ENCODE data around the gene TMEM250. TPM values are rescaled to one million over a fixed set of nuclear protein-coding genes. Genes with fewer than 3 reads are reported as not detected.
"Not testable (repeated sequence)": the region's sequence is repeated elsewhere in the genome, so short reads cannot be mapped to it uniquely, and the experiment has no call there.

The TMEM250 gene, protein sequence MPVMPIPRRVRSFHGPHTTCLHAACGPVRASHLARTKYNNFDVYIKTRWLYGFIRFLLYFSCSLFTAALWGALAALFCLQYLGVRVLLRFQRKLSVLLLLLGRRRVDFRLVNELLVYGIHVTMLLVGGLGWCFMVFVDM
- 59.7 and 73.7 TPM in 2 replicates for total RNA-seq

DNA sequence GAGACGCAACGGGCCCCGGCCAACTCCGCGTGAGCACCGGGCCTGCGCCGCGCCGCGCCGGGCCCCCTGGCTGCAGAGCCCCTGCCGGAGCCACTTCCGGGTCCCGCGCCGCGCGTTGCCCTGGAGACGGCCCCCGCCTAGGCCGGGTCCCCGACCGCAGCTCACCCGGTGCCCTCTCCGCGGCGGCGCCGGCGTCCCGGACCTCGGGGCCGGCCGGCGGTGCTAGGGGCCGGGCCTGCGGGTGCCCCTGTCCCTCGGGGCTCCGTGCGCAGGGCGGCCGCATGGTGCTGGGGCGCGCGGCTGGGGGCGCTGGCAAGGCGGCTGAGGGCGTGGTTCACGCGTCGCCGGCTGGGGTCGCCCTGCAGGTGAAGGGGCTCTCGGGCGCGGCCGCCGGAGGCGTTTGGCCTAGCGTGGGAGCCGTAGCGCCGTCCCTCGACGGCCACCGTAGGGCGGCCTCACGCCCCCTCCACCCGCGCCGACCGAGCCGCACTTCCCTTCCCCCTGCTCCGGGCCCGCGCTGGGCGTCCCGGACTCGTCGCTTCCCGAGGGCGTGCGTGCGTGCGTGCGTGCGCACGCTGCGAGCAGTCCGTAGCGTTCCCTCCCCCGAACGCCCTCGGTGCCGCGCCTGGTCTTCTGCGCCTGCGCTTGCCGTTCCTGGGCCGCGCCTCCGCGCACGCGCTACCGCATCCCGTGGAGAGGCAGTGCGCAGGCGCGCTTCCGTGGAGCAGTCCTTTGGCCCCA, at the start of gene TMEM250:
TSS of gene TMEM250 (minus strand) at position 556 of the 741 bp plus-strand sequence. CDS start 1,975 bp downstream, outside the sequence.
- peak; percentile 98 for DNase-seq

DNA sequence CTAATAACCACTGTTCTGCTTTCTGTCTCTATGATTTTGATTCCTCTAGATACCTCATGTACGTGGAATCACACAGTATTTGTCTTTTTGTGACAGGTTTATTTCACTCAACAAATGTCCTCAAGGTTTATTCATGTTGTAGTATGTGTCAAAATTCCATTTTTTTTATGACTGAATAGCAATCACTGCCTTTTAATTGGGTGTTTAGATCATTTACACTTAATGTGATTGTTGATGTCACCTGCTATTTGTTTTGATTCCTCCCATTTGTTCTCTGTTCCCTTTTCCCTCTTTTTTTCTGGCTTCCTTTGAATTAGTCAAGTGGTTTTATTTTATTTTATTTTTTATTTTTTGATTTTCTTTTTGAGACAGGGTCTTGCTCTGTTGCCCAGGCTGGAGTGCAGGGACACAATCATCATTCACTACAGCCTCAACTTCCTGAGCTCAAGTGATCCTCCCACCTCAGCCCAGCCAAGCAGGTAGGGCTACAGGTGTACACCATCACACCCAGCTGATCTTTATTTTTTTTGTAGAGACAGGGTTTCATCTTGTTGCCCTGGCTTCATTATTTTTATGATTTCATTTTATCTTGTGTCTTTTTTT, 44.7 kb upstream of the TMEM250 start:
- no peak for DNase-seq

DNA sequence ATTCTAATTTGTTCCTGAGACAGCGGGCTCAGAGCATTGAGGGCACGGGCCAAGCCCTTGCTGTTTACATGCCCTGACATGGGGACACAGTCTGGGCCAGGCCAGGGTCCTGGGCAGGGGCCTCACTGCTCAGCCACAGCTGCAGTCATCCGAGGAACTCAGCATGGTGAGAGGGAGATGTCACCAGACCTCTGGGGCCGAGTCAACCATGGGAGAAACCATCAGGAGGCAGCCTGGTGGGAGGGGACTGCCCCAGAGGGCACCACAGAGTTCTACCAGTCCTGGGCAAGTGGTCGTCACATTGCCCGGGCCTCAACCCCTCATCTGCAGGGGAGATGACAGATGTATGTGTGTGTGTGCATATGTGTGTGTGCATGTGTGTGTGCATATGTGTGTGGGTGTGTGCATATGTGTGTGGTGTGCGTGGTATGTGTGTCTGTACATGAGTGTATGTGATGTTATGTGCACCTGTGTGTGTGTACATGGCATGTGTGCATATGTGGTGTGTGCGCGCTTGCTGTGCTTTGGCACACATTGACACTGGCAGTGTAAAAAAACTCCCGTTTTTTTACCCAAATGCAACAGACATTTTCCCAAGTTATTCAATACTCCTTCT, 42.4 kb upstream of the TMEM250 start:
- DNase-seq, result no peak

DNA sequence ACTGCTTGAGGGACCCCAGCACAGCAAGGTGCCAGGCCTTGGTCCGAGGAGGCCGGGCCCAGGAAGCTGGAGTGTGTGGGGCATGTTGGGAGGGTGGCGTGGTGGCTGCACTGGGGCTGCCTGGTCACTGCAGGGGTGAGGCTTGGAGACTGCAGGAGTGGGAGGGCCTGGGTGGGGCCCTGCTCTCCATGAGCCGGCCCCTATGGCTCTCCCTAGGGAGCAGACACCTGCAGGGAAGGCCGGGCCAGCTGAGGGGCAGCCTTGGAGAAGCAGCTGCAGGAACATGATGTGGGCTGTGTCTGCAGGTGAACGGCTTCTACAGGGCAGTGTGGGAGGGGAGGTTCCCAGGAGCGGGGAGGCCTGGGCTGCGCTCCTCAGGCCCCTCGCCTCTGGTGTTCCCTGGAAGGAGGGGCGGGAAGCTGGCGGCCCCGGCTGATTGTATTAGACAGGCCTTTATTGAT, 41.7 kb upstream of the TMEM250 start:
- no peak for DNase-seq

DNA sequence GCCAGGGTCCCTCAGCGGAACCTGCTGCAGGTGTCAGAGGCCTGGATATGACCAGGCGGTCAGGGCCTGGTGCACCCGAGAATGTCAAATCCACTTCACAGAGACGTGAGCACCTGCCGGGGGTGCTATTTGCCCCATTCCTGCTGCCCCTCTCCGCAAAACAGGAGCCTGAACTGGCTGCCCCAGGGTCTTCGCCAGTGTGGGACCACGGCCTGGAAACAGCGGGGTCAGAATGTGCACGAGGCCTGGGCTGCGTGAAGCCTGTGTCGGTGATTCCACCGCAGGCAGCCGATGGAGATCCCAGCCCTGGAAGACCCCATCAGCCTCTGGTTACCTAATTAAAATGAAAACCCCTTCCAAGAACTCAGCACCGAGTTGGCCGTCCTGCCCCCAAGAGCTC, 41.2 kb upstream of the TMEM250 start:
- no peak for DNase-seq

DNA sequence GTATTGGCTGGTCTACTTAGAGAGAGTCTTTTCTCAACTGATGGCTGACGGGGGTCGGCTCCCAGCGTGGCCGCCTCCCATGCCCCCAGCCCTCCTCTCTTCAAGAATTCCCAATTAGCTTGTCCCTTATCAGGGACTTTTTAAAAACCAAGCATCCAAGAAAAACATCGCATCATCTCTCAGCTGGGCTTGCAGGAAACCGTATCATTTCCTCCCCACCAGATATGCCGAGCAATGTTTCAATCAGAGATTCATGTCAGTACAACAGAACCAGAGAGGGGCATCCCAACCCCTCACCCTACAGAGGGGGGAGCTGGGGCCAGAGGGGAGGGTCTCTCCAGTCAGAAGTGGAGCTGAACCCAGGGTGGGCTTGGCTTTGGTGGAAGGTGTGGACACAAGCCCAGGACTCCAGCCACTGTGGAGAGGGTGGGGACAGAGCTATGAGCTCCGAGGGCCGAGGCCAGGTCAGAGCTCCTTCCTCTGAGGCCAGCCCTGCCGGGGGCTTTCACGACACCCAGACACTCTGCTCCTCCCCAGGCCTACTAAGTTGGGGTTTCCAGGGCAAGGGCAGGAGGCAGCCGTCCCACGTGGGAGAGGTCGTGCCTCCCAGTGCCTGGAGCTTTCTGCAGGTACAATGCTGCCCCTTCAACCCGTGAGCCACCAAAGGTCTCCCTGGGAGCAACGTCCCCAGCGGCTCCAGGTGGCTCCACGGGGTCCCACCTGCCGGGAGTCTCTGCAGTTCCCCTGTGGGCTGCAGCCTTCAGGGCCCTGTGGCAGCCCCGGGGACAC, 39.0 kb upstream of the TMEM250 start:
- peak; percentile 80 for DNase-seq

DNA sequence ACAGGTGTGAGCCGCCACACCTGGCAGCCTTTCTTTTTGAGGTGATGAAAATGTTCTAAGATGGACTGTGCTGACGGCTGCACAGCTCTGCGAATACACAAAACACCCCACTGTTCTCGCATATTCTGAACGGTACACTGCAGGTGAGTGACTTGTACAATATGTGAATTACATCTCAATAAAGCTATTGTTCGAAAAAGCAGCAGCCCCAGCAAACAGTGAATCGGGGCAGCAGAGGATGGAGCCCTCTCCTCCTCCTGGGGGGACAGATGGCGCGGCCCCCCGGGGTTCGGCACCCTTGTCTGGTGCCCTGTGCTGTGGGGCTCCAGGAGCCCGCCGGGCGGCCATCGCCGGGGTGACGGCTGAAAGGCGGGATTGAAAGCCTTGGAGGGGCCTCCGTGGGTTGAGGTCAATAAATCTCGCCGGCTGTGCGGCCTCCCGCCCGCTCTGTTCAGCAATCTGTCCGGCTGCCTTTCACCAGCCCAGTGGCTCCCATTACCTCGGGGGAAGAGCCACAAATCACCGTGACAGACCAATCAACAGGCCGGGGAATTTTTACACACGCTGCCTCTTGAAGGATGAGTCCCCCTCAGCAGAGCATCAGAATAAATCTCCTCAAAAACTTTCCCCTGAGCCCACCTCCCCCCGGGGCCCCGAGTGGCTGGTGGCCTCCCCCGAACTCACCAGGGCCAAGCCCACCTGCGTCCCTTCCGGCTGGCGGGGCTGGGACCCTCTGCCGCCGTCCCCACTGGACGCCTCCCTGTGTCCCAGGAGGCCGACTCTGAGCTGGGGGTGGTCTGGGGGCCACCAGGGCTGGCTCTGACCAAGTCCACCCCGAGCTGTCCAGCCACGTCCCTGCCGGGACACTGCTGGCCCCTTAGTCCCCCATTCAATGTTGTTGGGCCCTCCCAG, 37.8 kb upstream of the TMEM250 start:
- no peak for DNase-seq

DNA sequence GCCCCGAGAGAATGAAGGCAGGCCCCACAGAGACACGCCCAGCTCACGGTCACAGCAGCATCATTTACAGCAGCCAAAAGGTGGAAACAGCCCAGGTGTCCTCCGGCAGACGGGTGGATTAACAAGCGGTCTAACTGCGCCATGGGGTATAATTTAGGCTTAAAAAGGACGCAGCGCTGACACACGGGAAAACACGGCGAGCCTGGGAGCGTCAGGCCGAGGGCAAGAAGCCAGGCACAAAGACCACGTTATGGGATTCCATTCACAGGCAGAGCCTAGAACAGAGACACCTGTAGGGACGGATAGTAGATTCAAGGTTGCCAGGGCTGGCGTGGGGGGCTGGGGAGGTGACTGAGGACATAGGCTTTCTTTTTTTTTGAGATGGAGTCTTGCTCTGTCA, 36.9 kb upstream of the TMEM250 start:
- no peak for DNase-seq

DNA sequence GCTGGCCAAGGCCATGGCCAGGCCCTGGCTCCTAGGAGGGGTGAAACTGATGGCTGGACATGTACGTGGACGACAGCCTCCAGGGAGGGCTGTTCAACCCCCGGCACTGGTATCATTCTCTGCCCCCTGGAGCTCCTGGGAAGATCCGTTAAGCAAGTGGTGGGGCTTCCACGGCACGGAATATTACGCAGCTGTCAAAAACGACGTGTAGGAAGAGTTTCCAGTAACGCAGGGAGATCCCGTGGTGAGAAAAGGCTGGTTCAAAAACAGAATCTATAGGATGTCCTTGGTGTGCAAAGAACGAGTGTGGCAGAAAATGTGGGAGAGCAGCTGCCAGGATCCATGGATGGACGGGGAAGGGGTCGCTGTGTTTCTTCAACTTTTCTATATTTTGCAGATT, 36.3 kb upstream of the TMEM250 start:
- no peak for DNase-seq

DNA sequence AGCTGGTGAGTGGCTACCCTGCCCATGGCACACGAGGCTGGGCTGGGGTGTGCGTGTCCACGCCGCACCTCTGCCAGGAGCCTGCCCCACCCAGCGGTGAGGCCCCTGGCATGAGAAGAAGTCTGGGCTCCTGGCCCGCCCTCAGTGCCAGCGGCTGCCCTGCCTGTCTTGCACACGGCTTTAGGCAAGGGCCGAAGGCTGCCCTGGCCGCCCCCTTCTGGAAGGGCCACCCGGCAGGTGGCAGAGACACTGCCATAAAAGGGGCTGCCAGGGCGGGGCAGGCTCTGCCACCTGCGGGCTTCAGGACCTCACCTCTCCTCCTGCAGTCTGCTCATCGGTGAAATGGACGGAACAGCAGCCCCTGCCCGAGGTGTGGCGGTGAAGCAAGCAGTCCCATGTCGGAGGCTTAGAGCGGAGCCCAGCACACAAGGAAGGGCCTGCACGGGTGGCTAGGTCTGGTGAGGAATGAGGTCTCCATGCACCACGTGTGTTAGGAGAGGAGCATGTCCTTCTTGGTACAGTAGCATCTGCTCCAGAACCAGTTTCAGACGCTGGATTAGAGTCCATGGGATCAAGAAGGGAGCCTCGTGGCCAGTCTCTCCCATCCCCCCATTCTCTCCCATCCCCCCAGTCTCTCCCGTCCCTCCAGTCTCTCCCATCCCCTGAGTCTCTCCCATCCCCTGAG, 34.8 kb upstream of the TMEM250 start:
- no peak for DNase-seq

DNA sequence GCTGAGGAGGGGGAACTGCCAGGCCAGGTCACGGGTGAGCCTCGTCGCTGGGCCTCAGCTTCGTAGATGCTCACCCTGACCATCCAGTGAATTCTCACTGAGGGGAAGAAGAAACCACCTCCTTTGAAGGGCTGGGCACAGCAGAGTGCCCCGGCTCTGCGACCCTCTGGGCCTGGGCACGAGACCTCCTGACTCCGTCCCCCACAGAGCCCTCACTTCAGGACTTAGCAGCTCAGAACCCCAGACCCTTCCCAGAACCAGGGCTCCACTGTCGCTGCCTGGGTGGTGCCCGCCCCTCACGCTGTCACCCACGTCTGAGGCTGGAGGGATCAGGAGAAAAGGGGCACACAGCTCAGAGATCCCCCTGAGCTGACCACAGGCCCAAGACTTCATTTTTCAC, 34.3 kb upstream of the TMEM250 start:
- no peak for DNase-seq

DNA sequence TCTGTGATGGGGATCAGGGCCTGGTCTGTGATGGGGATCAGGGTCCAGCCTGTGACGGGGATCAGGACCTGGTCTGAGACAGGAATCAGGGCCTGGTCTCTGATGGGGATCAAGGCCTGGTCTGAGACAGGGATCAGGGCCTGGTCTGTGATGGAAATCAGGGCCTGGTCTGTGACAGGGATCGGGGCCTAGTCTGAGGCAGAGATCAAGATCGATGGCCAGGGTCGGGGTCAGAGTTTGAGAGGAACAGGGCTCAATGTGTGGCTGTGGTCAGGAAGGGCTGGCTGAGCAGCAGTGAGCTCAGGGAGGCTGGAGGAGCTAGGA, 33.8 kb upstream of the TMEM250 start:
- no peak for DNase-seq

DNA sequence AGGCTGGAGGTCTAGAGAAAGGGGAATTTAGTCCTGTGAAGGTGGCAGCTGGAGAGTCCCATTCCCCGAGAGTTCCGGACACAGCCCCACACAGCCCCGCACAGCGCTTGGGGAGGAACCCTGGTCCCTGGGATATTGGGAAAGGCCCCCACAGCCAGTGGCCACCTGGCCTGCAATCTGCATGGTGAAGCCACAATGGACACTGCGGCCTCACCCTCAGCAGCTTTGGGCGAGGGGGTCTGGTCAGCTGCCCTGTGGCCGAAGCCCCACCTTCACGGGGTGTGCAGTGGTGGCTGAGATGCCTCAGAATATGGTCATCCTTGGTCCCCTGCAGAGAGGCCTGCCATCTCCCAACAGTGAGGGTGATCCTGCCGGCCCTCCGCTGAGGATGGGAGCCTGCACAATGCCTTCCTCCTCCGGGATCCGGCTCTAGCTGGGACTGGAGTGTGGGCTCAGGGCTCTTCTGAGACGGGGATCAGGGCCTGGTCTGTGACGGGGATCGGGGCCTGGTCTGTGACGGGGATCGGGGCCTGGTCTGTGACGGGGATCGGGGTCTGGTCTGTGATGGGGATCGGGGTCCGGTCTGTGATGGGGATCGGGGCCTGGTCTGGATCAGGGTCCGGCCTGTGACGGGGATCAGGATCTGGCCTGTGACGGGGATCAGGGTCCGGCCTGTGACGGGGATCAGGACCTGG, 33.3 kb upstream of the TMEM250 start:
- no peak for DNase-seq

DNA sequence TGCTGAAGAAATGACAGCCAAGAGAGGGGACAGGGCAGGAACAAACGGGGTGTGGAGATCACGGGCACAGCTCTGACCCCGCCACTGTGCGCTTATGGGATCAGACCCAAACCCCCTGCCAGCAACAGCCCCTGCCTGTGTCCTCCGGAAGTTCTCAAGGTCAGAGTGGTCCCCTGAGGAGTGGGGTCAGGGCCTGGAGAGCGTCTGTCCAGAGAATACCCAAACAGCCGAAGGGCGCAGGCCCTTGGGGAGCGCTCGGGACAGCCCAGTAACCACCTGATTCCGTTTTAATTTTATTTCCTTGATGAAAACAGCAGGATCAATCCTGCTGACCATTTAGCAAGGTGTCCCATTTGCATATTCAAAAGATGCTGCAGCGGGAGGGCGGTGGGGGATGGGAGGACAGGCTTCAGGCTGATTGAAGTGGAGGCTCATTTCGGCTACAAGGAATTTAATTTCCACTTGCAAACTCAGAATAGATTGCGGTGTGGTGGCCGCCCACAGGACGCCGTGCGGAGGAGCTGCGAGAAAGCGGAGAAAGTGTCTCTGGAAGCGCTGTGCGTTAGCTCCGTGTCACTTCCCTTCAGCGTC, 32.6 kb upstream of the TMEM250 start:
- DNase-seq, result no peak

DNA sequence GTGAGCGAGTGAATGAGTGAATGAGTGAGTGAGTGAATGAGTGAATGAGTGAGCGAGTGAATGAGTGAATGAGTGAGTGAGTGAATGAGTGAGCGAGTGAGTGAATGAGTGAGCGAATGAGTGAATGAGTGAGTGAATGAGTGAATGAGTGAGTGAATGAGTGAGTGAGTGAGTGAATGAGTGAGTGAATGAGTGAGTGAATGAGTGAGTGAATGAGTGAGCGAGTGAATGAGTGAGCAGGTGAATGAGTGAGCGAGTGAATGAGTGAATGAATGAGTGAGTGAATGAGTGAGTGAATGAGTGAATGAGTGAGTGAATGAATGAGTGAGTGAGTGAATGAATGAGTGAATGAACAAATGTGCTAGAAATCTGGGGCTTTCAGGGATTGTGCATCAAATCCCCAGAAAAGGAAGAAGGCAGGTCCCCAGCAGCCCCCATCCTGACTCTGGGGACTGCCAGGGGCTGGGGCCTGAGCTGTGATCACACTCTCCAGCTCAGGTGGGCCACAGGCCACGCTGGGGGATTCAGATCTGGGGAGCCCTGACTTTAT, 32.1 kb upstream of the TMEM250 start:
- DNase-seq, result not testable (repeated sequence)

DNA sequence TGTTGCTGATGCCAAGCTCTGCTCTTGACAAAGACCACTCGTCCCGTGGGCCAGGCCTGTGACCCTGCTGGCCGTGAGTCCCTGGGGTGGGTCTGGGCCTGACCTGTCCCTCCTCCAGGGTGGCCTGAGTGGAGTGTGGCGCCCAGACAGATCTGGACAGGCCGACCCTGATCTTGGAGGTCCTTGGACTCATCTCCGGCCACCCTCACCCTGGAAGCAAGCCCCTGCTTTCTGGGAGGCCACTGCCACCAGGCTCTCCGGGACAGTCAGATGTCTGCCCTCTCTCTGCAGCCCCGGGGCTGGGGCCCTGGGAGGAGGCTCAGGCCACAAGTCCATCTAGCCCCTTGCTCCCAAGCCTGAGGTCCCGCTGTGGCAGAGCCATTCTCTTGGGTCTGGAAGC, 31.2 kb upstream of the TMEM250 start:
- DNase-seq, result no peak

DNA sequence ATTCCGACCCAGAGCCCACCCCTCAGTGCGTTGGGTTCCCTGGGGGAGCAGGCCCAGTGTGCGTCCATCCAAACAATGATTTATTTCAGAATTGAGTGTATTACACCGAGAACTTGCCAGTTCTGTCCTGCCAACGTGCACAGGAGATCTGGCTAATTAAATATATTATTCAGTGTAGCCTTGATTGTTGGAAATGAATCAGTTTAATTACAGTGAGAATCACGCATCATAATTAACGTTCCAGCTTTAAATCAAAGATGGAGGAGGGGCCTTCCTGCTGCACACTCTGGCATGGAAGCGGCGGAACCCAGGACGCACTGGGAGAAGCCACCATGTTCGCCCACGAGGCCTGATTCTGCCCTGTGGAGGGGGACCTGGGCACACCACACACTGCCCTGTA, 30.7 kb upstream of the TMEM250 start:
- no peak for DNase-seq

DNA sequence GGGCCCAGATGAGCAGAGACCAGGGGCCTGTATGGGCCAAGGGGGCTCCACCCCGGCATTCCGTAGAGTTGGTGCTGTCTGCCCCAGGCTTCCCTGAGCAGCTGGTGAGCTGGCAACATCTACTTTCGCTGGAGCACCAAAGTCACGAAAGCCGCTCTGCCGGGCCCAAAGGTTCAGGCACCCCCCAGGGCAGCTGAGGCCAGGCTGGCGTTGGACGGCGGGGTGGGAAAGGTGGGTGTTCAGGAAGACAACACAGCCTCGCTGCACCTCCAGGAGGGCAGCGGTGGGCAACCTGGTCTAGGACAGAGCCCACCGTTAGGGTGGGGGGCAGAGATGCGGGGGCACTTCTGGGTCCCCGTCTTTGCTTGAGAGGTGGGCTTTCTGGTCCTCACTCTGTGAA, 30.1 kb upstream of the TMEM250 start:
- DNase-seq, result no peak

DNA sequence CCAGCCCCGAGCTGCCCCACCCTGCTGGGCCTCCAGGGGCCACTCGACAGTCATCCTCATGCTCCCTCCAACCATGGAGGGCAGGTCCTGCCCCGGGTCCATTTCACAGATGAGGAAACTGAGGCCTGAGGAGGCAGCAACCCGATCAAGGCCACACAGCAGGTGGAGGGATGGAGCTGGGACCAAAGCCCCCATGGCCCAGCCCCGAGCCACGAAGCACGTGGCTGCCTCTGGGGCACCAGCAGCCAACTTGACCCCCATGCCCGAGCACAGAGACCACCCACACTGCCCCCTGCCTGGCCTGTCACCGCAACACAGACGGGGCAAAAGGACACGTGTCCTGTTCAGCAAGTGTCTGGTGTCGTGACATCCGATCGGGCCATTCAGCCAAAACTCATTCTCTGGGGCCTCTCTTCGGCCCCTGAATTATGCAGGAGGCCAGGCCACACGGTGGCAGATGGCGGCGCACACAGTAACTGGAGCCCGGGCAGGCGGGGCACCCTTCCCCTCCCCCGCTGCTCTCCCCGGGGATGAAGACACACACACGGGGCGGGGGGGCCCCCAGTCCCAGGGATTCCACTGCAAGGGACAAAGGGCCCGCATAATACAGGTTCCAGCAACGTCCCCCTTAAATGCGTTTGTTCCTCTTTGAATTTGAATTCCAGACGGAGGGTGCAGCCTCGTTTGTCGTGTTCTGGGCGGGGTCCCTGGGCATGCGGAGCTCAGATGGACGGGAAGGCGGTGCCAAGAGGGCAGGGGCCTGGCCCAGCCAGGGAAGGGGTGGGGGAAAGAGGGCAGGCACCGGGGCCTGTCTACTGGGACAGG, 29.4 kb upstream of the TMEM250 start:
- no peak for DNase-seq

All from dermis blood vessel endothelial cell (primary cell).